Posterior vena cava (tissue), 2 donors: ENCODE results near the gene RSPH10B2. TPM values are rescaled to one million over a fixed set of nuclear protein-coding genes. Genes with fewer than 3 reads are reported as not detected.
"Not testable (repeated sequence)": the region's sequence is repeated elsewhere in the genome, so short reads cannot be mapped to it uniquely, and the experiment has no call there.

Source experiments
- DNase-seq: peaks from one replicate; pipeline ENCODE4 v3.0.0-alpha.2; 2020; ENCODE audit warnings: low spot score
- intact Hi-C, 2 donors: fragments of 100-400 bp; cut with DNase I; formaldehyde crosslinking; loops; one replicate each; pipeline versions ENCODE4 v1.14.1 to v1.14.2; 2022 to 2023
- total RNA-seq, 2 donors: library from RNA; stranded (reverse); fragmentation: NEBNext Ultra II Directional; extraction: Animal tissue kit (Norgen Biotek cat#: 25700); gene quantifications; one replicate each; pipeline ENCODE4 v1.2.1, GENCODE V29; 2021
- donor health status: DM: yes; HTN: yes; CAD: no.
- donor health status: DM: yes; HTN: yes; CAD: no.

The RSPH10B2 gene
- total RNA-seq, 2 donors from 2014 or later, result 0.33 TPM; not detected in 1

DNA sequence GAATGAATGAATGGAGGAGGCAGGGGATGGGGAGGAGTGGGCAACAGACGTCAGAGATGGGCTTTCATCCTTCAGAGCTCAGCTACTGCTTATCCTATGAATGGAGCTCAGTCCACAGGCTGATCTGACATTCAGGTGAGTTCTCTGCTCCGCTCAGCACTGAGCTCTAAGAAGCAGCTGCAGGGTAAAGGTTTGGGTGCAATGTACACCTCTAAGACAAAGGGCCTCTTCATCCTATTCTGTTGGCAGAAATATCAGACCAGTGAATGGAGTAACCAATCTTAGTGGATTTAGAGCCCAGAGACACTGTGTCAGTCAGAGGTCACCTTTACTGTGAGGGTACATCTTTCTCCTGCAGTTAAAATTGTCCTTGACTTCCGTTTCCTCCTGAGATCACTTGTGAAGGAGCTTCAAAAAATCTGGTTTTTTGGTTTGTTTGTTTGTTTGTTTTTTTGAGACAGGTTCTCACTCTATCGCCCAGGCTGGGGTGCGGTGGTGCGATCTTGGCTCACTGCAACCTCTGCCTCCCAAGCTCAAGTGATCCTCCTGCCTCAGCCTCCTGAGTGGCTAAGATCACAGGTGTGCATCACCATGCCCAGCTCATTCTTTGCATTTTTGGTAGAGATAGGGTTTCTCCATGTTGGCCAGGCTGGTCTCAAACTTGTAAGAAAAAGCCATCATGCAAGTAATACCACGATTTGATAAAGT is 77.3 kb downstream of the RSPH10B2 start:
- no peak for DNase-seq
- intact Hi-C loops, result no loop called here

DNA sequence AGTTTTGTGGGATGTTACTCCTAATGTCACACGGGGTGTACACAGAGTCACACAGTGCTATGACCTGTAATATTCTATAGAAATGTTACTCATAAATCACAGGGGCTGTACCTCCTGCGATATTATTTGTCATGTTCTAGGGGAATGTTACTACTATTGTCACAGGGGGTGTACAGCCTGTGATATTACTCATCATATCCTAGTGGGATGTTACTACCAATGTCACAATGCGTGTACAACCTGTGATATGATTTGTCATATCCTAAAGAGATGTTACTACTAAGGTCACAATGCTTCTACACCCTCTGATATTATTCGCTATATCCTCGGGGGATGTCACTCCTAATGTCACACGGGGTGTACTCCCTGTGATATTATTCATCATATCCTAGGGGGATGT is 79.7 kb downstream of the RSPH10B2 start:
- intact Hi-C loops, result no loop called here
- no peak for DNase-seq

DNA sequence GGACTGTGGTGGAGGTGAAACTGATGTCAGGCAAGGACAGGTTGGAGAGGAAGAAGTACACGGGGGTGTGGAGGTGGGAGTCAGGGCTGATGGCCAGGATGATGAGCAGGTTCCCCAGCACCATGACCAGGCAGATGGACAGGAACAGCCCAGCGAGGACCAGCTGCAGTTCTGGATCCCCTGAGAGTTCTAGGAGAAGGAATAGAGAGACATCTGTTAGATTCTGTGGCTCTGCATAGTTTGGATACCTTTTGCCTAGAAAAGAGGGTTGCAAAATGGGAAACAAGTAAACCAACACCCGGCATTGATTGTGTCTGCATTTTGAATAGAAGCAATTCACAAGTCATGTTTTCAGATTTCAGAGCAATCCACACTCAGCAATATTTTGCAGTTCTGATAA is 81.6 kb downstream of the RSPH10B2 start:
- intact Hi-C loops, DNase-seq: not testable (repeated sequence)

DNA sequence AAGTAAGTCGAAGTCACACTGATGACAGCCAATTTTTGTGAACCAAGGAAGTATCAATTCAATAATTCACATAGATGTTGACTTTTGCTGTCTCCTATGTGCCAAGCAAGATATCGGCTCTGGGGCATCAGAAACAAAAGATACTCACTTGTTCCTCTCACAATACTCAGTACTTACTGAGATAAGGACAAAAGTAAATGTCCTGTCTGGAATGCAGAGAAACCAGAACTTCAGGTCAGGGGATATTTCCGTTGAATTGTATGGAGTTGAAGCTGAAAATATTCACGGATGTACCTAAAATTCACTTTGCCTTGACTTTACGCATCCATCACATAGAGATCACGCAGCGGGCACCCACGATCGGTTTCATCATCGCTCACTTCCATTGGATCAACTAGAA is 83.2 kb downstream of the RSPH10B2 start:
- intact Hi-C loops, result not testable (repeated sequence)

DNA sequence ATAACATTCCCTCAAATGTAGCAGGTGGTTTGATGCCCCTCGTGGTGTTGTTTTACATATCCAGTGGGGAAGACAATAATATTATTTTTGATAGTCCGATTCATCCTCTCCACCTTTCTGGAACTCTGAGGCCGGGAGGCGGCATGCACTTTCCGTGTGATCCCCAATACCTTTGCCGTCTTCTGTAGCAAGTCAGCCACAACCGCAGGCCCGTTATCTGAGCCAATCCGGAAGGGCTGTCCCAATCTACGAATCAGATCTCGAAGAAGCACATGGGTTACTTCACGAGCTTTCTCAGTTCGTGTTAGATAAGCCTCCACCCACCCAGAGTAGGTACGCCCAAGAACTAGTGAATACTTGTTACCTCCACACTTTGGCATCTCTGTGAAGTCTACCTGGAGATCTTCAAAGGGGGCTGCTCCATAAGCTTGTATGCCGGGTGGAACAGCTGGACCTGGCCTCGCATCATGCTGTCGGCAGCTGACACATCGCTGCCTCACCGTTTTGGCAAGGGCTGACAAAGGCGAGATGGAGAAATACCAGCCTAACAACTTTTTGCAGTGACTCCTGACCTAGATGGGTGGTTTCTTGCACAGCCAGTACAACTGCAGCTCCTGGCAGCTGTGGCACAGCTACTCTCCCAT is 88.5 kb downstream of the RSPH10B2 start:
- intact Hi-C loops, result not testable (repeated sequence)

More for the DNA sequence above, 83.2 kb downstream of the RSPH10B2 start:
- DNase-seq, result not testable (repeated sequence)

DNA sequence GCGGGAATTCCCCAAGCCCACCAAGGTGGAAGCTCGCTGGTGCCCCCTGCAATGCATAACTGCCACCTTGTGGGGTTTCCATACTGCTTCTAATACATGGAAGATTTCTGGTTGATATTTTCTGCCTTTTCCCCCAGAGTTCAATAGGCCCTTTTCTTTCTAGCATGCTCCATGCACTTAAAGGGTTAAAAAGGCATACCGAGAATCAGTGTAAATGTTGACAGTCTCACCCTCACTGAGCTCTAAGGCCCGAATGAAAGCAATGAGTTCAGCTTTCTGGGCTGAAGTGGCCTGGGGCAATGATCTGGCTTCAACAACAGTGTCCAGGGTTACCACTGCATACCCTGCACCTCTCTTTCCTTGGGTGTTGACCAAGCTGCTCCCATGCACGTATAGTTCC is 89.2 kb downstream of the RSPH10B2 start:
- DNase-seq, intact Hi-C loops: not testable (repeated sequence)

More for the DNA sequence above, 88.5 kb downstream of the RSPH10B2 start:
- not testable (repeated sequence) for DNase-seq

DNA sequence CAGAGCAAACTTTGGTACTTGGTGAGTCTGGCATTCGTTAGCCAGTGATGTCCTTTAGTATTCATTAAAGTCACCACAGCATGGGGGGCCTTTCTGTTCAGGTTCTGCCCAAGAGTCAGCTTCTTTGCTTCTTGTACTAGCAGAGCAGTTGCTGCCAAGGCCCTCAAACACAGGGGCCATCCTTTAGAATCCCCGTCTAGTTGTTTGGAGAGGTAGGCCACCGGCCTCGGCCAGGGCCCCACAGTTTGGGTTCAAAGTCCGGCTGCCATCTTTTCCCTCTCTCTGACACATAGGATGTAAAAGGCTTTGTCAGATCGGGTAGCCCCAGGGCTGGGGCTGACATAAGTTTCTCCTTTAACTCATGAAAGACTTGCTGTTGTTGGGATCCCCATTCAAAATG is 89.8 kb downstream of the RSPH10B2 start:
- intact Hi-C loops, DNase-seq: not testable (repeated sequence)

DNA sequence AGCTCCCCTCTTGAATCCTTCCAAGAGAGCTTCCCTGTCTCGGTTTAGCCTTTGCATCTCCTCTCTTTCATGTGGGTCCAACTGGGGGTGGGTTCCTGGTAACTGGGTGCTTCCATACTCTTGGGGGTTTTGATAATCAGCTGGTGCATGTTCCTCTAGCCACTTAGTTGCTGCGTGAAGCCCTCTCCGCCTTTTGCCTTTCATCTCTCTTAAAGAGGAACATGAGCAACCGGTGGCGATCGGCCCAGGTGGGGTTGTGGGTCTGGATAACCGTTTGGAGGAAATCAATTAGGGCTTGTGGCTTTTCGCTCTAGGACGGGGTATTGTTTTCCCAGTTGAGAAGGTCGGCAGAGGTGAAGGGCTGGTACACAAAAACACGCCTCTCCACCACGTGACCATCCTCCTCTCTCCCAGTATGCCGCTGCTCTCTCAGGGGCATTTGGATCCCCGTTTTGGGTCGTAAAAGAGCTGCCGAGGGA is 92.1 kb downstream of the RSPH10B2 start:
- intact Hi-C loops, DNase-seq: not testable (repeated sequence)

DNA sequence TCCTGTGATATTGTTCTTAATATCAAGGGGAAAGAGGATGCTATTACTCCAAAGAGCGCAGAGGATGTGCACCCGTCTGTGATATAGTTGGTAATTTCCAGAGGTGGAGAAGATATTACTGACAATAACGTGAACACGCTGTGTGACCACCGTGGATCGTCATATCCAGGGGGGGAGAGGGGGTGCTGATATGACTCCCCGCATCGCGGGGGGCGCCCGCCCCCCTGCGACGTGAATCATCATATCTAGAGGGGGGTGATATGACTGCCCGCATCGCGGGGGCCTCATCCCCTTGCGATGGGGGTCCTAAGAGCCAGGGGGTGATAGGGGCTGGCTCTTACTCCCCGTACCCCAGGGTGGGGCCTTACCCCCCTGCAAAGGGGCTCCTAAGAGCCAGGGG is 93.8 kb downstream of the RSPH10B2 start:
- intact Hi-C loops, DNase-seq: not testable (repeated sequence)

Other genes starting within 250 kb of the RSPH10B2 start
- gene GRID2IP, start 202.6 kb upstream of the RSPH10B2 start, total RNA-seq, result not detected
- gene ZDHHC4, start 176.6 kb upstream of the RSPH10B2 start, total RNA-seq, result 10 to 100 TPM; 34.2 to 36.9 TPM
- 10 to 100 TPM; 16.0 to 20.6 TPM for gene INTS15, start 164.1 kb upstream of the RSPH10B2 start, total RNA-seq
- 10 to 100 TPM in 1 of 2 donors, 1 to 10 TPM in 1; 8.1 to 11.9 TPM for gene ZNF853, start 138.5 kb upstream of the RSPH10B2 start, total RNA-seq
- 10 to 100 TPM; 16.1 to 22.5 TPM for gene ZNF316, start 116.8 kb upstream of the RSPH10B2 start, total RNA-seq
- gene ZNF12, start 47.2 kb upstream of the RSPH10B2 start, total RNA-seq, result 10 to 100 TPM; 22.6 to 25.0 TPM
- gene CCZ1B, start 72.2 kb downstream of the RSPH10B2 start, total RNA-seq, result 10 to 100 TPM; 71.1 to 73.1 TPM